CD4-positive, alpha-beta T cell treated with Interferon gamma for 1 hour (primary cell): ENCODE results near the gene NDC80.

Source experiments
- DNase-seq: peaks from one replicate; pipeline ENCODE4 v3.0.0-alpha.2; 2020

Gene NDC80

DNA sequence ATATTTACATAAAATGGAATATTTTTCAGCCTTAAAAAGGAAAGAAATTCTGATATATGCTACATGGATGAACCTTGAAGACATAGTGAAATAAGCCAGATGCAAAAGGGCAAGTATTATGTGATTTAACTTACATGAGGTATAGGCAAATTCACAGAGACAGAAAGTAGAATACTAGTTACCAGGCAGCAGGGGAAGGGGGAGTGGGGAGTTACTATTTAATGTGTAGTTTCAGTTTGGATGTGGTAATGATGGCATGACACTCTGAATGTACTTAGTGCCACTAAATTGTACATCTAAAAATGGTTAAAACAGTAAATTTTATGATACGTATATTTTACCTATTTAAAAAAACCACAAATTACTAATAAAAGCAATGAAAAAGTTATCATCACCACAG, 12.1 kb upstream of the NDC80 start:
- no peak for DNase-seq

DNA sequence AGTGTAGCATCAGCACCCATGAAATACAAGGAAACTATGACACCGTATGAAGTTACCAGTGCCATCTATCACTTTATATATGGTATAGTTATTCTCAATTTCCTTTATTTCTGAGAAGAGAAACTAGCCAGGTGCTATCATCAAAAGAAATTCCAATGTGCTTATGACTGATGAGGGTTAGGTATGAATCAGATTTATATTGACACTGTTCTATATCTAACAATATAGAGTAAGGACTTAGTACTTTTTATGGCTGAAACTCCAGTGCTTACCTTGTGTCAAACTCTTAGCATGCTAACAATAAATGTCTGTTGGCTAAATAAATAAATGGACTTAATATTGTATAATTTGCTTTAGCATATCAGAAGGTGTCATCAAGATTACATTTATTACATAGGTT, 7.0 kb upstream of the NDC80 start:
- no peak for DNase-seq

DNA sequence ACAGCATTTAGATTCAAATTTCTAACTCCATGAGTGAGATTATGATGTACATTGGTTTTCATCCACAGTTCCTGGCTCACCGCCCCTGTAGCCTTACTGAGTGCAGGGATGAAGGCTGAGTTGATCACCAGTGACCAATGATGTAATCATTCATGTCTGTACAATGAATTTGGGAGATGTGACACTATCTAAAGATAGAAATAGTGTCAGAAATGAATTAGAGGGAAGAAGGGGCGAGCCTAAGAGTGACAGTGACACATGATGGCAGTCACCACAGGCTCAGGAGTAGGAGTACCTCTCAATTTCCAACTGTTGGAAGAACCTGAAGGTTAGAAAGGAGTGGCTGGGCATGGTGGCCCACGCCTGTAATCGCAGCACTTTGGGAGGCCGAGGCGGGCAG, 3.2 kb upstream of the NDC80 start:
- DNase-seq, result no peak

DNA sequence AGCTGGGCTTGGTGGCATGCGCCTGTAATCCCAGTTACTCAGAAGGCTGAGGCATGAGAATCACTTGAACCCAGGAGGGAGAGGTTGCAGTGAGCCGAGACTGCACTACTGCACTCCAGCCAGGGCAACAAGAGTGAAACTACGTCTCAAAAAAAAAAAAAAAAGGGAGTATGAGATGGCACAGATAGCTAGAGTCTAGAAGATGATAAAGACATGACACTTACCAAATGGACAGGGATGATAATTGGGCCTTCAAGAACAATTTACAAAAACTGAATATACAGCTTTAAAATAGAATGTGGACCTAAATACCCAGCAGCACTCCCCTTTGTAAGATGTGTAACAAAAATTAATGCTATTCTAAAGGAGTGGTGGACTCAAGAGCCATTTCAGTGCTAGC, 2.8 kb upstream of the NDC80 start:
- no peak for DNase-seq

DNA sequence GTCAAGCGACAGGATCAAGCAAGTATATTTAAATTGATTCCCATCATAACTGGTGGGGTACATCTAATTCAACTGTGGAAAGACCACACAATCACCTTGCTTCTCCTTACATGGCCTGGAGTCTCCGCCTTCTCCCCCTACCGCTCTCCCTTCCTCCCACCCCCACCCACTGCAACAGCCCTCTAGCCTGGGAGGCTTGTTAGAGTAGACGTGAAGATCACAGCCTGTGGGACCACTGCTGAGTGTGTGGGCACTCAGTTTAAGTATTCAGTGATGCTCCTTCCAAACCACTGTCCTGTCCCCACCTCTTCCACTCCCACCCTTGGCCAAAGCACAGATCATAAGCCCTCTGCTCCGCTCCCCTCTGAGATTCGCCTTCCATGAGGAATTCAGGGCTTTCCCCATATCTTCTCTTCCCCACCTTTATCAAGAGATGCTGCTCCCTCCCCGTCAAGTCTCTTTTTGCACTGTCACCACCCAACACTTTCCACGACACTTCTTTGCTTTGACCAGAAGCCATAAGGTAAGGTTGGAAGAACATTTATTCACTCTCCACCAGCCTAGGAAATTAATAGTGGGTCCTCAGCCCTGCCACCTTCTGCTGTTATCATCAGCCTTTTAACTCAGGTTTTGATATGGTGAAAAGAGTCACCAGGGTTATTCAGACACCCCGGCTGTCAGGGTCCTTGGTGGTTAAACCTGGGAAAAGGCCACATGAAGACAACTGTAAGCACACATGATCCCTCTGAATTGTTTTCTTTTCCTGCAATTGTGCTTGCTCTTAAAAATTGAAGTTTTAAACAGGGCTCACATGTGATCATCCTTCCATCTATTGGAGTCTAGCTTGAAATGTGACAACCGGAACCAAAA, 1.8 kb upstream of the NDC80 start:
- no peak for DNase-seq

DNA sequence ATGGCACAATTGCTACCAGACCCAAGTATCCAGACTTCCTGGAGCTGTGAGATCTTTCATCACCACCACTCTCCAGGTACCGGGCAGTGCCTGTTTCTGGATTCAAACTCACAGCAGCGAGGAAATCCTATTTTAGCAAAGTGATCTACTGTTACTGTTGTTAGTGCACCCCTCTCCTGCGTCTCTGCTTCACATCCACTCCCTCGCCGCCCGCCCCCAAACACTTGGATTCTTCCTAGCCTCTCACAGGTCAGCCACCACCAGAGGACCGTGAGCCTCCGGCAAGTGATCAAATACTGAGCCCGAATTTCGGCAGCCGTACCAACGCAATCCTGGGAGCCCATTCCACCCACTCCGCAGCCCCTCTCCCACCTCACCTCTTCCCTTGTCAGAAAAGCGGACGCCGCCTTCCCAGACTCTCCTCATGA, 571 bp upstream of the NDC80 start:
- peak; percentile 70 for DNase-seq

DNA sequence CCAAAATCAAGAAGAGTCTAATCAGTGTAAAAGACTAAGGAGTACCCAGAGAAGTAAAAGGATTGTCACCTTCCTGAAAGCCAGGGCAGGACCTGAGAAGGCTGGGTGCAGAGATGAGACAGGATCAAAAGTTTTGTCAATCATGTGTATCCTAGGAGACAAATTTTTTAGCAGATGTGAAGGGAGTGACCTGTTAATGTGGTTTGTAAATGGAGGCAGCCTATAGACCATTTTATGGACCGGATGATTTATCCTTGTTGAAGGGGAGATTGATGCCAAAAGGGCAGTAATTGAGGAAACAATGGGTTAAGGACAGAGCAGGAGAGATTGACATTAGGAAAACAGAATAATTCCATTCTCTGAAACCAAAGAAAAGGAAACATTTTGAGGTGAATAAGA, 813 bp downstream of the NDC80 start:
- DNase-seq, result no peak

DNA sequence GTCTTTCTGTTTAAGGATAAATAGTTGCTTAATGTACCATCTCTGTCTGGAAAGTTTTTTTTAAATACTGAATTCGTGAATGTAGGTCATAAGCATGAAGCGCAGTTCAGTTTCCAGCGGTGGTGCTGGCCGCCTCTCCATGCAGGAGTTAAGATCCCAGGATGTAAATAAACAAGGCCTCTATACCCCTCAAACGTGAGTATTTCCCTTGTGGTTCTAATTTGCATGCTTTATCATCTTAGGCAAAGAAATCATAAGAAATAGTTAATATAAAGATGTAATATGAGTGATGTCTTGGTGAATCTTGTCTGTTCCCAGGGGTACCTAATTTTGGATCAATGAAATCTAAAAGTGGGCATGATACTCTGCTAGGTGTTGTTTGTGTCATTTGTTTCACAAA, 1.5 kb downstream of the NDC80 start:
- DNase-seq, result no peak

DNA sequence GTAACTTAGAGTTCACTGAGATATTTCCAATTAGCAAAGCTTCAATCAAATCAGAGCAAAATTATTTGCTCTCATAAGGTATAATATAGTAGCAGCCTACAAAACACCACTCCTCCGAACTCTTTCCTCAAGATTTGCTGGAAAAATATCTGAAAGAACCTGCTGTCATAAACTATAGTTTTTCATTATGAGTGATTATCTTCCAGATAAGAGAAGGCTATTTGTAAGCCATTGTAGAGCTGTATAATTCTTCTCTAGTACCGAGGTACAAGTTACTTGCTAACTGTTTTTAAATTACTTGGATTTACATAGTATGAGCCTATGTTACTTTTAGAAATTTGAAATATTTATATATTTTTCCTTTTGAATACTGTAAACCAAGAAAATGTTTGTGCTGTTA, 2.1 kb downstream of the NDC80 start:
- DNase-seq, result no peak

DNA sequence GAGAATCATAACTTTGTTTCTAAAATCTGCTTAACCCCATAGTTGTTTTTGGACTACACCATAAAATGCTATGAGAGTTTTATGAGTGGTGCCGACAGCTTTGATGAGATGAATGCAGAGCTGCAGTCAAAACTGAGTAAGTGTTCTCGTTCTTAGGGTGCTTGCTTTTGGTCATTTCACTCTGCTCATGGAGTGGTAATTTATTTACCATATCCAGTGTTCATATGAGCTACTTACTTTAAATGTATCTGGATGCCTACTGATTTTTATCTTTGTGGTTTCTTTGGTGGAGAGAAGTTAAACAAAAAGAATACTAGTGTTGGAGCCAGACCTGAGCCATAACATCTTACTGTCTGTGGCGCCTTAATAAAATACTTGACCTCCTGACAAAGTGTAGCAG, 16.4 kb downstream of the NDC80 start:
- DNase-seq, result no peak

DNA sequence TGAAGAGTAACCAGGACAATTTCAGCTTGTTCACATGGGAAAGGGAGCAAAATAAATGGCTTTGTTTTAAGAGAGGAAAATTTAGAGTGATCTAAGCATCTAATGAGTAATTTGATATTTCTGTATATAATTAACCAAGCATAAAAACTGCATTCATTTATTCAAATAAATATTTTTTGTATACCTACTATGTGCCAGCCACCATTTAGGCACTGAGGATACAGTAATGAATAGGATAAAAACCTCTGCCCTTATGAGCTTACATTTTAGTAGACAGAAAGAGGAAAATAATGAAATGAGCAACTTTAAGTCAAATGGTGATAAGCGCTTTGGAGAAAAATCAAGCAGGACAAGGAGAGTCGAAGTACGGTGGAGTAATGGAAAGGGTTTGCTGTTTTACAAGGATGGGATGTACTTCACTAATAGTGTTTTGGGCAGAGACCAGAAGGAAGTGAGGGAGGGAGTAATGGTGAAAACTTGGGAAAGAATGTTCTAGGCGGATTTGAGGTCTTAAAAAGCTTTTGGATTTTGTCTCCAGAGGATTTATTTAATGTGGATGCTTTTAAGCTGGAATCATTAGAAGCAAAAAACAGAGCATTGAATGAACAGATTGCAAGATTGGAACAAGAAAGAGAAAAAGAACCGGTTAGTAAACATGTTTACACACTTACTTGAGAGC, 17.4 kb downstream of the NDC80 start:
- no peak for DNase-seq

DNA sequence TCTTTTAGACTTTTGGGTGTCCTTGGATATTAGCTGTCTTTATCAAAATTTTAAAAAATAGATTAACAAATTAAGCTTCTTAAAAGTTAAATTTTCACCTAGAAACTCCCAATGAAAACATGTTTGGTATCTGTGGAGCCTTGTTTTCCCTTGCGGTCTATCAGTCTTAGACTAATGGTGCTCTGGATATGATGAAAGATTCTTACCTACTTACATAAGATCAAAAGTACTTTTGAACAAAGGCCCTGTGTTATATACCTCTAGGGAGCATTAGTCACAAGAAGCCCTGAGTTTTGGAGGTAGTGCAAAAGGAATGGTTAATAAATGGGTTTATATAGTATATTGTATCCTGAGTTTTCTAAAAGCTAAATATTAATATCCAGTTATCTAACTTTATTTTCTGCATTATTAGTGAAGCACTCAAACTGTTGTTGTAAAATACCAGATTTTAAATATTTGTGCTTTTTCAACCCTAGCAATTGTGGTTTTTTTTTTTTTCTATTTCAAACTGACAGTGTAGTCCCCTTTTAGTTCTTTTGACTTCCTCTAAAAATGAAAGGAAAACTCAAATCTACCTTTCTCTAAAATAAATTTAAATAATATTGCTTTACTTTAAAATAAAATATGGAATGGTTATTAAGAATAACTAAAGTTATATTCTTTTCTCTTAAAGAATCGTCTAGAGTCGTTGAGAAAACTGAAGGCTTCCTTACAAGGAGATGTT, 18.1 kb downstream of the NDC80 start:
- DNase-seq, result no peak

DNA sequence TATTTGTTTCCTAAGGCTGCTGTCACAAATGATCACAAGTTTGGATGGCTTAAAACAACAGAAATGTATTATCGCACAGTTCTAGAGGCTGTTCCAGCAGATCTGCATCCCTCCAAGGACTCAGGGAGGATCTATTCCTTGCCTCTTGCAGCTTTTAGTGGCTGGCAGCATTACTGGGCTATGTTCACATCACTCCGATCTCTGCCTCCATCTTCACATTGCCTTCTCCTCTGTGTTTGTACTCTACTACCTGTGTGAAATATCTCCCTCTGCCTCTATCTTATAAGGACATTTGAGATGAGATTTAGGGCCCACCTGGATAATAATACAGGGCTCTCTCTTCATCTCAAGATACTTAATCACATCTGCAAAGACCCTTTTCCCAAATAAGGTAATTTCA, 18.9 kb downstream of the NDC80 start:
- no peak for DNase-seq

DNA sequence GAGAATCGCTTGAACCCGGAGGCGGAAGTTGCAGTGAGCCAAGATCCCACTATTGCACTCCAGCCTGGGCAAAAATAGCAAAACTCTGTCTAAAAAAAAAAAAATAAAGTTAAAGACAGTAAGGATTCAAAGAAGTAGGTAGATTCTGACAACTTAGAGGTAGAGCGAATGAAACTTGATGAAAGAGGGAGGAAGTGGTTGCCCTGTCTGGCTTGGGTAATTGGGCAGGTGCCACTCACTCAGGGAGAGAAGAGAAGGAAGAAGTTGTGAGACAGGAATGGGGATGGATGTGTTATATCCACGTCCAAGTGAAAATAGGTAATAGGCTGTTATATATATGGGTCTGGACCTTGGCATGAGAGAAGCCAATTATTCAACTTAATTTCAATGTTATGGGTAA, 26.3 kb downstream of the NDC80 start:
- DNase-seq, result no peak

DNA sequence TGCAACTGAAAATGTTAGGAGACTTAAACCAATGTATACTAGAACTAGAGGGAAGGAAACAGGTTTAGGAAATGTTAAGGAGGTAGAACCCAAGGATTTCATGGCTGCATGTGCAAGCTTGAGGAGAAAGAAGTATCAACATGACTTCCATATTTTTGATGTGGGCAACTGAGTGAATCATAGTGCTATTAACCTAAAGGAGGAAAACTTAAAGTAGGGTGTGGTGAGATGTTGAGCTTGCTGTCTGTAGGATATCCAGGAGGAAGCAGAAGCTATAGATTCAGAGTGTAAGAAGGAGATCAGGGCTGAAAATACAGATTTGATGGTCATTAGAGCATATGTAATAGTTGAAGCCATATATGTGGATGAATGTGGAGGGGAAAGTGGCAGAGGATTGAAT, 31.5 kb downstream of the NDC80 start:
- no peak for DNase-seq

DNA sequence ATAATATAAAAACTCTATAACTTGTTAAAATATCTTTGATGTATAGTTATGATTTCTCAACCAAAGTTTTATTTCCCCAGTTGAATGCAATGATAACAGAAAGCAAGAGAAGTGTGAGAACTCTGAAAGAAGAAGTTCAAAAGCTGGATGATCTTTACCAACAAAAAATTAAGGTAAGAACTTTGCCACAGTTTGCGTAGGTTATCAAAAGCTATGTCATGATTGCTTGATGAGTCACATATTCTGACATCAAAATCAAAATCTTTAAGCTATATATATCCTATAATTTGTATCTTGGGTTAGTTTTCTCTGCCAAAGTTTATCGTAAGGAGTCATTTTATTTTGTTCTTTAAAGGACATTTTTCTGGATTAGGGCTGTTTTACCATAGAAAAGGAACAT, 35.0 kb downstream of the NDC80 start:
- DNase-seq, result no peak

DNA sequence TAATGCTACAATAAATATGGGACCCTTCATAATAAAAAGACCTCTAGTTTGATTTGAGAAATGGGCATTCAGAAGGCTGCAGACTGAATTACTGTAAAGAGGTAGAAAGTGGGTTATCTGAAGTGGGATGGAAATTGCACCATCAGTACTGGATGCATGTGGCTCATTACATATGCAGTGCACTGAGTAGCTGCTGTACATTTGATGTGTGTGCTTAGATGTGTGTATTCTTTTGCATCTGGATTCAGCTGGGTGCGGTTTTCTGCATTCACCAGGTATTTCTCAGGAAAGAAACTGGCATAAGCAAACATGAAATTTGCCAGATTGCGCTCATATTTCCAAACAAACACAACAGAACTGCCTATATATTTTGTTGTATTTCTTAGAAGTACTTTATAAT, 38.2 kb downstream of the NDC80 start:
- no peak for DNase-seq

DNA sequence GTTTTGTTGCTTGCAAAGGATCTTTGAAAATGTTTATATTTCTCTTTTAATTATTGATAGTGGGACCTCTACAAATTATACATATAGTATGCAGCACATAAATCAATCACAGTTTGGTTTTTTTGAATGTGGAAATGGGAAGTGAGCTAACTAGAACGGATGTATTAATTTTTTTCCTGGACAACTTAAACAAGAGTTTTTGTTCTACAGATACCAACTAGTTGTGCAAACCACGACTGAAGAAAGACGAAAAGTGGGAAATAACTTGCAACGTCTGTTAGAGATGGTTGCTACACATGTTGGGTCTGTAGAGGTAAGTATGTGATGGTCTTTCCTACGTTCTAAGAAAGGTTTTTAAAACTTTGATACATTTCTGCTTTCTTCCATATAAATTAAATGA, 39.2 kb downstream of the NDC80 start:
- DNase-seq, result no peak

DNA sequence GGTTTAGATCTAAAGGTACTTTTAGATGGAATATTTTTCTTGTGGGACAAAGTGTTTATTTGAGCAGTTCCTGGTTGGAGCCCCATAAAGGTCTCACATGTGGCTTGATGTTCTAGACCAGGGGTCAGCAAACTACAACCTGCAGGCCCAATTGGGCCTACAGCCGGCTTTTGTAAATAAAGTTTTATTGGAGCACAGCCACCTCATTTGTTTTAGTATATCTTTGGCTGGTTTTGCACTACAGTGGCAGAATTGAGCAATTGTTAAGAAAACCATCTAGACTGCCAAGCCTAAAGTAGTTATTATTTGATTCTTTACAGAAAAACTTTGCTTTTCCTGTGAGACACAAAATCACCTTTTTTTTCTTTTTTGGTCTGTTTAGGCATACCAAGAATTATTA, 41.6 kb downstream of the NDC80 start:
- DNase-seq, result no peak

DNA sequence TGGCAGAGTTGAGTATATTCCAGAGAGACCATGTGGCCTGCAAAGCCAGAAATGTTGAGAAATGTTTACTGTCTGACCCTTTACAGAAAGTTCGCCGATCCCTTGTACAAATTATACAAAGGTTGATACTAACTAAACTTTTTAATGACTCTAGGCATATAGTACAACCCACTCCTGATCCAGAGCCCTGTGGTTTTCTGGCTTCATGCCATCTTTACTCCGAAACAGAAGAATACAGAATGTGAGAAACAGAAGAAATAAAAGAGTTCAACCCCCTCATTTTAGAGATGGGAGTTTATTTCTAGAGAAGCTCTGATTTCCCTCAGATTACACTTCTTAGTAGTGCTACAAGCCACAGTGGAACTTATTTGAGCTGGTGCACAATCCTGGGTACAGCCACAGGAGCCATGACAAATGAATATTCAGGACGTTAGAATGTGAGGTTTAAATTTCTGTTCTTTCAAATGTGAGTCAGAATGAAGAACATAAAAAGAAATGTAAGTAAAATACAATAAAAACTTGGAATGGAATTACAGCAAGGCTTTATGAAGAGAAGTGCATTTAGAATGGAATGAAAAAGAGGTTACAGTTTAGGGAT, 46.1 kb downstream of the NDC80 start:
- DNase-seq, result no peak

DNA sequence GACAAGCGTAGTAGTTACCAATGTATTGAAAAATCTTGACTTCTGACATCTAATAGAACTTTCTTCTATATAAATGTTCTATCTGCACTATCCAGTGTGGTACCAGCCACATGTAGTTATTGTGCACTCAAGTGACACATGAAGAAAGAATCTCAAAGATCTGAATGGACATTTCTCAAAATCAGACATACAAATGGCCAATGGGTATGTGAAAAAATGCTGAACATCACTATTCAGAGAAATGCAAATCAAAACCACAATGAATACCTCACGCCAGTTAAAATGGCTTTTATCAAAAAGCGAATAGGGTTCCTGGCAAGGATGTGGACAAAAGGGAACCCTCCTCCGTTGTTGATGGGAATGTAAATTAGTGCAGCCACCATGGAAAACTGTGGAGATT, 46.7 kb downstream of the NDC80 start:
- DNase-seq, result no peak

DNA sequence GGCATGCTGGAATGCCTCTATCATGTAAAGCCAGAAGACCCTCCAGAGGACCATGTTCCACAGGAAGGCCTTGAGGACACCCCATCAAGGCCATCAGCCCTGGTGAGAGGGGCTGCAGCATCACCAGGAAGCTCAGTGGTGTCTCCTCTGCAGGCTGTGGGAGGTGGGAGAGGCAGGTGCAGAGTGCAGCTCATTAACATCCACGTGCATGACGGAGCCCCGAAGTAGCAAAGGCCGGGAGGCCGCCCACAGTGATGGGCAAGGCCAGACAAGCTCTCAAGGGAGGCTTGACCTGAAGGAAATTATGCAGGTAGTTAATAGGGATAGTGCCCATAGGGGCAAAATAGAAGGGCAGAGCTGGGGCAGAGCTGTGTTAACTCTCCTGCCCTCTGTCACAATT, 53.9 kb downstream of the NDC80 start:
- DNase-seq, result no peak

DNA sequence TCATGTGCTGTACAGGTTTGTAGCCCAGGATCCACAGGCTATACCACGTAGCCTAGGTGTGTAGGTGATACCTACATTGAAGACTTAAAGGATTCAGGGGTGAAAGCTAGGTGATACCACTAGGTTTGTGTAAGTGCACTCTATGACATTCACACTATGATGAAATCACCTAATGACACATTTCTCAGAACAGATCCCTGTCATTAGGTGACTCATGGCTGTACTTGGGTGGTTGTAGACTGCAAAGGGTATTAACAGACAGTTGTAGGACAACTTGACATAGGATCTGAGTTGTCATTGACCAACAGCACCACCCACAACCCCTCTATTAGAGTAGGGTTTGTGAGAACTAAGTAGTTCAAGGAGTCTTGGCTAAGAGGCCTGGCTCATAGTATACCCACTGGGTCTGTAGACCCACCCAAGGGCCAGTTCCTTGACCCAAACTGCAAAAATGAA, 56.5 kb downstream of the NDC80 start:
- DNase-seq, result no peak

DNA sequence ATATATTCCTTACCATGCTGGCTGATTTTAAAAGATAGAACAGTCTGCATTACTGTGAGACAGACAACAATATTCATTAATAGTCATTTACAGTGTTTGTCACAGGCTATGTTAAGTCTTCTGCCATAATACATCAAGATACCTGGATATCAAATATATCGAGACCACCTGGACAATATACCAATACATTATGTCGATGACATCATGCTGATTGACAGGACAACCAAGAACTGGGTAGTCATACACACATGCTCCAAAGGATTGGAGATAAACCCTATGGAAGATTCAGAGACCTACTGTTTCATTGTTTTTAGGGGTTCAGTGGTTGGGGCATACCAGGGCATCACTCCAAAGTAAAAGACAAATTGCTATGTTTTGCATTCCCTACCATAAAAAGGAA, 57.6 kb downstream of the NDC80 start:
- no peak for DNase-seq
